Subcutaneous adipose tissue (tissue), 4 donors: ENCODE results near the gene TLL2. TPM values are rescaled to one million over a fixed set of nuclear protein-coding genes. Genes with fewer than 3 reads are reported as not detected.

ENCODE experiments used
- CTCF ChIP-seq: fragments of 450-650 bp; IDR thresholded peaks from one replicate; pipeline ENCODE4 v1.5.1; 2016; ENCODE audit warnings: low read depth, mild to moderate bottlenecking, control low read depth, antibody characterized with exemption, moderate library complexity
- total RNA-seq, 4 donors: library from RNA; depleted of rRNA; stranded (reverse); fragments of >200 nt; gene quantifications; one replicate each; pipeline ENCODE4 v1.1.0, GENCODE V29; 2016

The TLL2 gene
- total RNA-seq, 4 donors from 2014 or later = not detected

- TF ChIP-seq CTCF = no peak
These were observed 189.3 kb downstream of the TLL2 start for GRCh38 chr10:96324447-96324846.

- TF ChIP-seq CTCF = no peak
These were observed 191.5 kb downstream of the TLL2 start for GRCh38 chr10:96322275-96322674.

GRCh38 chr10:96321822-96322221 is 191.9 kb downstream of the TLL2 start:
- TF ChIP-seq CTCF = no peak

- no peak for TF ChIP-seq CTCF
These were observed 193.8 kb downstream of the TLL2 start for GRCh38 chr10:96319754-96320474.

- no peak for TF ChIP-seq CTCF
These were observed 196.5 kb downstream of the TLL2 start for GRCh38 chr10:96317067-96317833.

Other genes with a start within 250 kb of the TLL2 start
- gene BLNK, start 242.4 kb downstream of the TLL2 start, total RNA-seq = 10 to 100 TPM in 1 of 4 donors, 1 to 10 TPM in 3; 2.1 to 12.6 (median 6.1) TPM
- gene DNTT, start 209.5 kb downstream of the TLL2 start, total RNA-seq = not detected
- not detected for gene OPALIN, start 154.9 kb downstream of the TLL2 start, total RNA-seq
- 100 to 1,000 TPM in 2 of 4 donors, 10 to 100 TPM in 2; 77.0 to 129 (median 94.4) TPM for gene TM9SF3, start 73.1 kb upstream of the TLL2 start, total RNA-seq
- gene PIK3AP1, start 206.6 kb upstream of the TLL2 start, total RNA-seq = 10 to 100 TPM; 17.5 to 64.4 (median 23.7) TPM